Kidney epithelial cell (primary cell): ENCODE results near the gene MPDZ. TPM values are rescaled to one million over a fixed set of nuclear protein-coding genes. Genes with fewer than 3 reads are reported as not detected.

ENCODE experiments used
- DNase-seq: peaks from one replicate; pipeline ENCODE4 v3.0.0-alpha.2; 2010; ENCODE audit warnings: low read depth
- H3K27me3 ChIP-seq: 2 replicates; pipeline ENCODE4 v1.6.0; 2011; ENCODE audit warnings: low read length; ENCODE audit not compliant: control insufficient read depth, insufficient read depth
- H3K36me3 ChIP-seq: 2 replicates; pipeline ENCODE4 v1.5.1; 2011; ENCODE audit warnings: low read length; ENCODE audit not compliant: control insufficient read depth, insufficient read depth
- H3K4me3 ChIP-seq: 2 replicates; pipeline ENCODE4 v1.5.1; 2011; ENCODE audit warnings: low read depth, mild to moderate bottlenecking, control low read depth, low read length
- total RNA-seq: library from RNA; depleted of rRNA; stranded (reverse); fragments of >200 nt; gene quantifications from 2 replicates; pipeline ENCODE4 v1.2.3, GENCODE V29; 2015
- TF ChIP-seq, protein P1 (sequence below): IDR thresholded peaks from 2 replicates; pipeline ENCODE4 v1.5.1; 2011; ENCODE audit warnings: mild to moderate bottlenecking, moderate library complexity, low read length, control low read depth, inconsistent platforms; ENCODE audit not compliant: insufficient read depth, poor library complexity, severe bottlenecking

MPDZ gene
- total RNA-seq, 1 donor from 2014 or later: 17.3 TPM

DNA sequence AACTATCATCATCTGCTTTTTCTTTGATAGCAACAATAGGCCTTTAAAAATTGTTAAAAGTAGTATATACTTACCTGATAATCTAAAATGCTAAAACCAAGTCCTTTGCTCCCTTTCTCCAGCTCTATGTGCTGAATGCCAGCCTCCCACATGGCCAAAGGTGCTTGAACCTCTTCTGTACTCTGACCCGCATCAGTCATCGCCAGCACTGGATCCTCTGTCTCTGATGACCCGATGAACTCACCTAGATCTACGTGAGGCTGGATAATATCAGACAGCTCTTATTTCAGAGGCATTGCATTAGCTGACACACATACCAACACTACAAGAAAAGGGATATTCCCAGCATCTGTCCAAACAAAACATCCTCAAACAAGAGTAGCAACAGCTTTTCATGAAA, 89.5 kb downstream of the MPDZ start:
- Histone ChIP-seq H3K27me3 (no peaks in the 10 kb centered on the region), H3K4me3 (no peak overlapping the region), H3K36me3 (no peaks in the 10 kb centered on the region)
- no peak for DNase-seq
- TF ChIP-seq, protein P1, sequence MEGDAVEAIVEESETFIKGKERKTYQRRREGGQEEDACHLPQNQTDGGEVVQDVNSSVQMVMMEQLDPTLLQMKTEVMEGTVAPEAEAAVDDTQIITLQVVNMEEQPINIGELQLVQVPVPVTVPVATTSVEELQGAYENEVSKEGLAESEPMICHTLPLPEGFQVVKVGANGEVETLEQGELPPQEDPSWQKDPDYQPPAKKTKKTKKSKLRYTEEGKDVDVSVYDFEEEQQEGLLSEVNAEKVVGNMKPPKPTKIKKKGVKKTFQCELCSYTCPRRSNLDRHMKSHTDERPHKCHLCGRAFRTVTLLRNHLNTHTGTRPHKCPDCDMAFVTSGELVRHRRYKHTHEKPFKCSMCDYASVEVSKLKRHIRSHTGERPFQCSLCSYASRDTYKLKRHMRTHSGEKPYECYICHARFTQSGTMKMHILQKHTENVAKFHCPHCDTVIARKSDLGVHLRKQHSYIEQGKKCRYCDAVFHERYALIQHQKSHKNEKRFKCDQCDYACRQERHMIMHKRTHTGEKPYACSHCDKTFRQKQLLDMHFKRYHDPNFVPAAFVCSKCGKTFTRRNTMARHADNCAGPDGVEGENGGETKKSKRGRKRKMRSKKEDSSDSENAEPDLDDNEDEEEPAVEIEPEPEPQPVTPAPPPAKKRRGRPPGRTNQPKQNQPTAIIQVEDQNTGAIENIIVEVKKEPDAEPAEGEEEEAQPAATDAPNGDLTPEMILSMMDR: no peak

DNA sequence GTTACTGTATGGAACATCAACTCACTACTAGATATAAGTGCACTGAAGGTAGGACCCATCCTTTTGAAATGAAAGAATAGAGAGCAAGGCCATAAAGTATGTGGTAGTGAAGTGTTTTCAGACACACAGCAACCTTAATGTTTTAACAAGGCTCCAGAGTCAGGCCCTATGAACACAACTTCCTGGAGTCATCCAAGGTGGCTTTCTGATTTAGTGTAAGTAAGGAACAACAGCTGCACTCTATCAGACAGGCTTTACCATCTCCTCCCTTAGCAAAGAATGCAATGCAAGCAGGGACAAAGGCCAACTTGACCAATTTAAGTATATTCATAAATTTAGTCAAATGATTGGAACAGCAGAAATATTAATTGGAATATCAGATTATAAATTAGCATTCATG, 90.1 kb downstream of the MPDZ start:
- no peaks in the 10 kb centered on the region for H3K36me3 ChIP-seq
- no peak for DNase-seq
- H3K4me3 ChIP-seq: no peak overlapping the region
- TF ChIP-seq, protein P1: no peak
- H3K27me3 ChIP-seq: no peaks in the 10 kb centered on the region

DNA sequence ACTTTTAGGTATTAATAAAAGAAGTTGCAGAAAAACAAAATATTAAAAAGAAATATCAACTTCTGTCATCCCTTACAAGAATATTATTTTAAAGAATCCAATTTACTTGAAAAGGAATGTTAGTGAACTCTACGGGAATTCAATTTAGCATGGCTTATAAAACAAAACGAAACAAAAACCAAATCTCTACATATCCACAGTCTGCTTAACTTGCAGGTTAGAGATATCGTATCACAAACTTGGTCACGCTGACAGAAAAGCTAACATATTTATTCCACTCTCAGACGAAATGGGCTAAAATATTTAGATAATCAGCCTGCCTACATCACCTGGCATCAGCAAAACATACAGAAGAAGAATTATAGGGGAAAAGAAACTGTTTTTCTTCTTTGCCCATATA, 92.7 kb downstream of the MPDZ start:
- Histone ChIP-seq H3K27me3 (no peaks in the 10 kb centered on the region), H3K4me3 (no peak overlapping the region), H3K36me3 (no peaks in the 10 kb centered on the region)
- no peak for DNase-seq
- TF ChIP-seq, protein P1: no peak

DNA sequence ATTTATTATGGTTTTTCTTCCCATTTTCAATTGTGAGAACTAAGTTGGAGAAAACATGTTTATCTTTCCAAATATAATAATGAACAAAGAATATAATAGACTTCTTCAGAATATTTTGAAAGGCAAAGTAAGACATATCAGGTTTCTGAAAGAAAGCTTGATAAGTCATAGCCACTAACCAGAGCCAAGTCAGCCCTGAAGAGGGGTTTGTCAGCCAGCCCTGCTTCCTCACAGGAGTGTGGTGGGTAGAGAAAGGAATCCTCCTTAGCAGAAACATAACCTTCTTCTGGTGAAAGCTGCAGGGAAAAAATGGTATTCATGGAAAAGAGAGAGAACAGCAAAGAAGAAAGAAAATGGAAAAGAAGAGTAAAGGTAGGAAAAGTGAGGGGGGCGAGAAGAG, 93.4 kb downstream of the MPDZ start:
- H3K27me3 ChIP-seq: no peaks in the 10 kb centered on the region
- DNase-seq: no peak
- TF ChIP-seq, protein P1: no peak
- no peaks in the 10 kb centered on the region for H3K36me3 ChIP-seq
- no peak overlapping the region for H3K4me3 ChIP-seq

DNA sequence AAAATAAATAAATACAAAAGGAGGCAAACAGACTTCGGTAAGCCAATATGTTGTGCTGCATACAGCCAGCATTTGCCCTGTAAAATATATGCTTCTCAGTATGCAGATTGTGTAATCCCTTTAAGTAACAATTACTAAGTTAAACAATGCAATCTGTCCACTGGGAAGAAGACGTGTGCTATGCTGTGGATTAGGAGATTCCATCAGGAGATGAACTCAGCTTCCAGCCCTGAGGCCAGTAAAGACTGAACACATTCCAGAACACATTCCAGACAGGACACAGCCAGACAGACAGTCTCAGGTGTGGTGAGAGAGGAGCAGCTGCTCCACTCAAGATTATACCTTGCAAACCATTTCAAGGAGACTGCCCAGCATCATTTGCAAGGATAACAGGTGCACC, 97.8 kb downstream of the MPDZ start:
- Histone ChIP-seq H3K27me3 (no peaks in the 10 kb centered on the region), H3K4me3 (no peak overlapping the region), H3K36me3 (no peaks in the 10 kb centered on the region)
- TF ChIP-seq, protein P1: no peak
- no peak for DNase-seq

DNA sequence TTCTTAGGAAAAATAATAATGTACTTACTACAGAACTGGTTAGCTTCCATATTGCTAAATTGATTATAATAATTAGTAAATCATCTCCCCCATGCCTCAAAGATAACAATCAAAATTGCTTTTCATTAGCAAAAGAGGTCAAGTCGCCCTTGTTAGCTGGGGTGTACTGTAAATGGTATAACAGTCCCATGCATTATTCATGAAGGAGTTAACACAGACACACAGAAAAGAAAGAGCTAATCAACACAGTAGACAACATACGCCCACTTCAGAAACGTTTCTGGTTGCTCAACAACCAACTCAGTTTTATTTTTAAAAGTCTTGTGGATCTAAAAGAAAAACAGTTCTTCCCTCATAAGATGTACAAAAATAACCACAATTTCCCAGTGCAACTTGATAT, 100.2 kb downstream of the MPDZ start:
- Histone ChIP-seq H3K4me3 (no peak overlapping the region), H3K27me3 (no peaks in the 10 kb centered on the region), H3K36me3 (no peaks in the 10 kb centered on the region)
- DNase-seq: no peak
- TF ChIP-seq, protein P1: no peak
